H1 (cell line): ENCODE measurements around the gene ERVFRD-1. TPM values are rescaled to one million over a fixed set of nuclear protein-coding genes. Genes with fewer than 3 reads are reported as not detected.

ENCODE experiments used
- CHD7 ChIP-seq: fragments of 300-600 bp; sonication (generic); IDR thresholded peaks from 2 replicates; pipeline ENCODE4 v1.7.1; 2012; ENCODE audit warnings: low read length, moderate library complexity, mild to moderate bottlenecking, inconsistent platforms; ENCODE audit not compliant: insufficient replicate concordance
- GTF2F1 ChIP-seq: IDR thresholded peaks from 2 replicates; pipeline ENCODE4 v1.6.1; 2012; ENCODE audit warnings: low read depth, low read length, improper control_type of control experiment, borderline replicate concordance
- NRF1 ChIP-seq: IDR thresholded peaks from 2 replicates; pipeline ENCODE4 v1.6.1; 2011; ENCODE audit warnings: mild to moderate bottlenecking, low read depth, low read length, improper control_type of control experiment
- SRF ChIP-seq: IDR thresholded peaks from 2 replicates; pipeline ENCODE4 v1.6.1; 2011; ENCODE audit warnings: mild to moderate bottlenecking, low read depth, low read length, moderate library complexity
- TAF1 ChIP-seq: IDR thresholded peaks from 2 replicates; pipeline ENCODE4 v1.6.1; 2011; ENCODE audit warnings: mild to moderate bottlenecking, low read depth, low read length
- polyA plus RNA-seq, 7 experiments: library from polyadenylated mRNA; depleted of rRNA in 3 of 7; stranded (reverse) in 5 of 7; unstranded in 2 of 7; fragments of >200 nt in 5 of 7; fragments of 200-250 nt in 2 of 7; gene quantifications; 1 replicate in 5 of 7; 2 replicates in 1 of 7; 4 replicates in 1 of 7; pipeline versions ENCODE4 v1.2.1 to v1.2.3, GENCODE V29; 2011 to 2013; ENCODE audit warnings: missing spikeins in 2 of 7, mixed read lengths in 2 of 7
- total RNA-seq: library from RNA; stranded (reverse); fragmentation: NEBNext Ultra II Directional; extraction: Animal tissue kit (Norgen Biotek cat#: 25700); gene quantifications from 2 replicates; pipeline ENCODE4 v1.2.1, GENCODE V29; 2021
- TF ChIP-seq, protein P1 (sequence below), 3 experiments: IDR thresholded peaks; 1 replicate in 2 of 3; 2 replicates in 1 of 3; pipeline versions ENCODE4 v1.5.1 to v1.6.1; 2011; ENCODE audit warnings: low read length in 3 of 3, mild to moderate bottlenecking in 3 of 3, inconsistent platforms in 2 of 3, low read depth in 1 of 3, moderate library complexity in 1 of 3; ENCODE audit not compliant: insufficient read depth in 1 of 3; ENCODE audit errors: control extremely low read depth in 1 of 3

The ERVFRD-1 gene
- total and polyA plus RNA-seq, 2 of the 8 experiments (the other 6 are each of a cell fraction or from before 2014, with no cell fraction given): not detected

GRCh38 chr6:11144393-11144851 is 32.9 kb upstream of the ERVFRD-1 start (continued):
- TF ChIP-seq CHD7 (no peak), NRF1 (no peak), TAF1 (no peak), SRF (no peak), GTF2F1 (no peak)
- TF ChIP-seq, protein P1, sequence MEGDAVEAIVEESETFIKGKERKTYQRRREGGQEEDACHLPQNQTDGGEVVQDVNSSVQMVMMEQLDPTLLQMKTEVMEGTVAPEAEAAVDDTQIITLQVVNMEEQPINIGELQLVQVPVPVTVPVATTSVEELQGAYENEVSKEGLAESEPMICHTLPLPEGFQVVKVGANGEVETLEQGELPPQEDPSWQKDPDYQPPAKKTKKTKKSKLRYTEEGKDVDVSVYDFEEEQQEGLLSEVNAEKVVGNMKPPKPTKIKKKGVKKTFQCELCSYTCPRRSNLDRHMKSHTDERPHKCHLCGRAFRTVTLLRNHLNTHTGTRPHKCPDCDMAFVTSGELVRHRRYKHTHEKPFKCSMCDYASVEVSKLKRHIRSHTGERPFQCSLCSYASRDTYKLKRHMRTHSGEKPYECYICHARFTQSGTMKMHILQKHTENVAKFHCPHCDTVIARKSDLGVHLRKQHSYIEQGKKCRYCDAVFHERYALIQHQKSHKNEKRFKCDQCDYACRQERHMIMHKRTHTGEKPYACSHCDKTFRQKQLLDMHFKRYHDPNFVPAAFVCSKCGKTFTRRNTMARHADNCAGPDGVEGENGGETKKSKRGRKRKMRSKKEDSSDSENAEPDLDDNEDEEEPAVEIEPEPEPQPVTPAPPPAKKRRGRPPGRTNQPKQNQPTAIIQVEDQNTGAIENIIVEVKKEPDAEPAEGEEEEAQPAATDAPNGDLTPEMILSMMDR (IDR thresholded peaks at IDR 0.05; ENCODE audit: control extremely low read depth in 1 of 3, insufficient read depth in 1 of 3, low read depth in 1 of 3, low read length in 3 of 3): peak; percentile 88 to 94 (median 92)
